H1 (cell line): ENCODE results near the gene GABRB2. TPM values are rescaled to one million over a fixed set of nuclear protein-coding genes. Genes with fewer than 3 reads are reported as not detected.

Experiments used
- SIX5 ChIP-seq: IDR thresholded peaks from 2 replicates; pipeline ENCODE4 v1.6.1; 2011; ENCODE audit warnings: mild to moderate bottlenecking, low read depth, low read length
- TAF1 ChIP-seq: IDR thresholded peaks from 2 replicates; pipeline ENCODE4 v1.6.1; 2011; ENCODE audit warnings: mild to moderate bottlenecking, low read depth, low read length
- polyA plus RNA-seq, 7 experiments: library from polyadenylated mRNA; depleted of rRNA in 3 of 7; stranded (reverse) in 5 of 7; unstranded in 2 of 7; fragments of >200 nt in 5 of 7; fragments of 200-250 nt in 2 of 7; gene quantifications; 1 replicate in 5 of 7; 2 replicates in 1 of 7; 4 replicates in 1 of 7; pipeline versions ENCODE4 v1.2.1 to v1.2.3, GENCODE V29; 2011 to 2013; ENCODE audit warnings: missing spikeins in 2 of 7, mixed read lengths in 2 of 7
- total RNA-seq: library from RNA; stranded (reverse); fragmentation: NEBNext Ultra II Directional; extraction: Animal tissue kit (Norgen Biotek cat#: 25700); gene quantifications from 2 replicates; pipeline ENCODE4 v1.2.1, GENCODE V29; 2021

Gene GABRB2
- total and polyA plus RNA-seq, 2 of the 8 experiments (the other 6 are each of a cell fraction or from before 2014, with no cell fraction given) = 0.54 to 1.9 TPM

DNA sequence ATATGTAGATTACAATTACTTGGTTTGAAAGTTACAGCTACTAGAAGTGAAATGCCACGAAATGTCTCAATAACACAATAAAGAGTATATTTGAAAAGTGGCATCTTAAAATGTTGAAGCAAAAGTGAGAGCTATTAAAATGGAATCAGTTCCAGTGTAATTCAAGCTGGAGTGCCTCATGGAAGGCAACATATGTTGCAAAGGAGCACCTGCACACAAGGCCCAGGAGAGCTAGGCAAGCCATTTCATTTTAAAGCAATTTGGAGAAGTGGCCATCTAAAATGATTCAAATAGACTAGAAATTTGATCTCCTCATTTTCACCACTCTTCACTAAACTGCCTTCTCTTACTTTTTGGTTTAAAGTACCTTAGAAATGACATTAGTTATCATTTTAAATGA, 167.8 kb downstream of the GABRB2 start (continued):
- no peak for TF ChIP-seq TAF1
- TF ChIP-seq SIX5 = no peak
